ENCODE results near the gene UTF1. TPM values are rescaled to one million over a fixed set of nuclear protein-coding genes. Genes with fewer than 3 reads are reported as not detected.

Gene UTF1
- total RNA-seq, 2 donors from 2014 or later: not detected

GRCh38 chr10:133205146-133205545, 24.9 kb upstream of the UTF1 start:
- no peaks in the 10 kb centered on the region for H3K27me3 ChIP-seq
- H3K36me3 ChIP-seq: no peaks in the 10 kb centered on the region
- TF ChIP-seq CTCF (IDR thresholded peaks at IDR 0.05): no peak
- H3K9me3 ChIP-seq: no peaks in the 10 kb centered on the region
- no peak overlapping the region for H3K4me3 ChIP-seq
- DNase-seq (ENCODE audit: low spot score): no peak
- H3K27ac ChIP-seq: no peak overlapping the region
- H3K4me1 ChIP-seq: no peaks in the 10 kb centered on the region

- no peak overlapping the region for H3K4me3 ChIP-seq
- no peaks in the 10 kb centered on the region for H3K27me3 ChIP-seq
- TF ChIP-seq CTCF (IDR thresholded peaks at IDR 0.05): no peak
- no peaks in the 10 kb centered on the region for H3K9me3 ChIP-seq
- no peak for DNase-seq (ENCODE audit: low spot score)
- no peak overlapping the region for H3K27ac ChIP-seq
- no peaks in the 10 kb centered on the region for H3K36me3 ChIP-seq
- no peaks in the 10 kb centered on the region for H3K4me1 ChIP-seq
Measured at GRCh38 chr10:133206356-133207040, 23.5 kb upstream of the UTF1 start.

- no peak for DNase-seq (ENCODE audit: low spot score)
- no peaks in the 10 kb centered on the region for H3K9me3 ChIP-seq
- no peaks in the 10 kb centered on the region for H3K27me3 ChIP-seq
- no peak for TF ChIP-seq CTCF (IDR thresholded peaks at IDR 0.05)
- H3K27ac ChIP-seq: no peak overlapping the region
- H3K4me3 ChIP-seq: no peak overlapping the region
- no peaks in the 10 kb centered on the region for H3K4me1 ChIP-seq
- H3K36me3 ChIP-seq: no peaks in the 10 kb centered on the region
Measured at GRCh38 chr10:133207041-133207600, 22.9 kb upstream of the UTF1 start.

- Histone ChIP-seq H3K9me3 (no peaks in the 10 kb centered on the region), H3K27me3 (no peaks in the 10 kb centered on the region), H3K4me1 (no peaks in the 10 kb centered on the region), H3K4me3 (no peak overlapping the region), H3K36me3 (no peaks in the 10 kb centered on the region), H3K27ac (no peak overlapping the region)
- no peak for DNase-seq (ENCODE audit: low spot score)
- TF ChIP-seq CTCF (IDR thresholded peaks at IDR 0.05): no peak
Measured at GRCh38 chr10:133207627-133208026, 22.4 kb upstream of the UTF1 start.

- no peaks in the 10 kb centered on the region for H3K27me3 ChIP-seq
- H3K9me3 ChIP-seq: no peaks in the 10 kb centered on the region
Measured at GRCh38 chr10:133208466-133208865, 21.6 kb upstream of the UTF1 start.

More at GRCh38 chr10:133208466-133208865, 21.6 kb upstream of the UTF1 start:
- no peaks in the 10 kb centered on the region for H3K36me3 ChIP-seq
- DNase-seq (ENCODE audit: low spot score): no peak
- TF ChIP-seq CTCF (IDR thresholded peaks at IDR 0.05): no peak
- H3K27ac ChIP-seq: no peak overlapping the region
- H3K4me3 ChIP-seq: no peak overlapping the region
- H3K4me1 ChIP-seq: no peaks in the 10 kb centered on the region
